GM19240 (cell line): Measurements from ENCODE around the gene SSUH2.
"Not testable (repeated sequence)": the region's sequence is repeated elsewhere in the genome, so short reads cannot be mapped to it uniquely, and the experiment has no call there.

Source experiments
- DNase-seq: peaks from one replicate; pipeline ENCODE4 v3.0.0; 2011; ENCODE audit warnings: low spot score; ENCODE audit not compliant: insufficient read length

The SSUH2 gene

GRCh38 chr3:8659242-8659641 is 14.6 kb upstream of the SSUH2 start:
- no peak for DNase-seq

- DNase-seq = no peak
Observed at GRCh38 chr3:8658306-8659212, 14.0 kb upstream of the SSUH2 start.

- DNase-seq = no peak
Observed at GRCh38 chr3:8657804-8658305, 13.3 kb upstream of the SSUH2 start.

- DNase-seq = no peak
Observed at GRCh38 chr3:8656240-8656639, 11.6 kb upstream of the SSUH2 start.

GRCh38 chr3:8655387-8655835 is 10.8 kb upstream of the SSUH2 start:
- DNase-seq = no peak

- not testable (repeated sequence) for DNase-seq
Observed at GRCh38 chr3:8654572-8655329, 10.2 kb upstream of the SSUH2 start.

GRCh38 chr3:8653800-8654408 is 9.3 kb upstream of the SSUH2 start:
- DNase-seq = no peak

- no peak for DNase-seq
Observed at GRCh38 chr3:8652324-8652987, 7.9 kb upstream of the SSUH2 start.

- DNase-seq = no peak
Observed at GRCh38 chr3:8651418-8652323, 7.1 kb upstream of the SSUH2 start.

GRCh38 chr3:8650583-8651416 is 6.2 kb upstream of the SSUH2 start:
- DNase-seq = no peak

- DNase-seq = no peak
Observed at GRCh38 chr3:8649757-8650156, 5.2 kb upstream of the SSUH2 start.

- DNase-seq = no peak
Observed at GRCh38 chr3:8648909-8649741, 4.5 kb upstream of the SSUH2 start.

GRCh38 chr3:8647137-8647985 is 2.8 kb upstream of the SSUH2 start:
- no peak for DNase-seq

- DNase-seq = no peak
Observed at GRCh38 chr3:8646313-8646938, 1.8 kb upstream of the SSUH2 start.

- no peak for DNase-seq
Observed at GRCh38 chr3:8645712-8646111, 1.1 kb upstream of the SSUH2 start.

- no peak for DNase-seq
Observed at GRCh38 chr3:8643693-8644365, 769 bp downstream of the SSUH2 start.
